Measurements from ENCODE around the gene ZFAND4. TPM values are rescaled to one million over a fixed set of nuclear protein-coding genes. Genes with fewer than 3 reads are reported as not detected.
"Not testable (repeated sequence)": the region's sequence is repeated elsewhere in the genome, so short reads cannot be mapped to it uniquely, and the experiment has no call there.

Gene ZFAND4
- total RNA-seq, 2 experiments from 2014 or later, result 11.3 to 11.8 TPM

- H3K4me1 Mint-ChIP-seq, result peaks cover 24% of the 10 kb centered on the region
- DNase-seq, result no peak
- no peaks in the 10 kb centered on the region for H3K27me3 Mint-ChIP-seq
Measured at GRCh38 chr10:45586028-45586824, 86.3 kb downstream of the ZFAND4 start.

DNA sequence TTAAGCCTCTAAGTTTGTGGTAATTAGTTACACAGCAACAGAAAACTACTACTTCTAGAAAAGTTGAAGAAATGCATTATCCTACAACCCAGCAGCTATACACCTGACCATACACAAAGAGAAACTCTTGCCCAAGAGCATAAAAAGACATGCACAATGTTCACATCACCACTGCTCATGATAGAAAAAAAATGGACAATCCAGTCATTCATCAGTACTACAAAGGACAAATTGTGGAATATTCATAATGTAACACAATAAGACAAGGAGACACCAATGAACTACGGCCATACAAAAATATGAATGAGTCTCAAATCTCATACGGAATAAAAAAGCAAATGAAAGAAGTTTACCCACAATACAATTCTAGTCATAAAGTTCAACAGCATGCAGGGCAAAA lies 87.4 kb downstream of the ZFAND4 start:
- Mint-ChIP-seq H3K36me3 (peaks cover 27% of the 10 kb centered on the region), H3K4me3 (no peak overlapping the region), H3K4me1 (peaks cover 25% of the 10 kb centered on the region), H3K9me3 (peaks cover 13% of the 10 kb centered on the region), H3K27me3 (no peaks in the 10 kb centered on the region), H3K27ac (no peak overlapping the region)
- no peak for DNase-seq

More at GRCh38 chr10:45586028-45586824, 86.3 kb downstream of the ZFAND4 start:
- H3K36me3 Mint-ChIP-seq, result peaks cover 32% of the 10 kb centered on the region
- peaks cover 13% of the 10 kb centered on the region for H3K9me3 Mint-ChIP-seq
- H3K27ac Mint-ChIP-seq, result no peak overlapping the region
- H3K4me3 Mint-ChIP-seq, result no peak overlapping the region

DNA sequence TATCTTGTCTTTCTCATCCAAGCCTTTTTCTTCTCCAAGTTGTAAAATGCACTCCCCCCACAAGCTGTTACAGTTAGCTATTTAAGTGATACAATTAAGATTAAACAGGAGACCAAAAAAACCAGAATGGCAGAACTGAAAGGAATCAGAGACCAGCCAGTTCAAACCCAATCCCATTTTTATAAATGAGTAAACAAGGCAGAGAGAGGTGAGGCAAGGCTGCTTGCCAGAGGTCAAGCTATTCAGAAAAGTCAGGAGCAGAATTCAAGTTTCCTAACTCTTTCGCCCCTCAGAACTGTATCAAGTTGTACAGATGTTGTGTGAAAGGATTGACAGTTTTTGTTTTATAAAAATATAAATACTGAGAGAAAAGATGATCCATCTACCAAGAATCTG lies 90.2 kb downstream of the ZFAND4 start:
- Mint-ChIP-seq H3K36me3 (peaks cover 18% of the 10 kb centered on the region), H3K27ac (peak overlapping the region; percentile 77), H3K4me1 (peaks cover 30% of the 10 kb centered on the region), H3K9me3 (peaks cover 11% of the 10 kb centered on the region), H3K4me3 (no peak overlapping the region), H3K27me3 (no peaks in the 10 kb centered on the region)
- DNase-seq, result no peak

- peak overlapping the region; percentile 47 for H3K4me3 Mint-ChIP-seq
- H3K36me3 Mint-ChIP-seq, result peaks cover 14% of the 10 kb centered on the region
- DNase-seq, result no peak
Measured at GRCh38 chr10:45581582-45582385, 90.8 kb downstream of the ZFAND4 start.

GRCh38 chr10:45581216-45581549 lies 91.4 kb downstream of the ZFAND4 start:
- Mint-ChIP-seq H3K36me3 (peaks cover 10% of the 10 kb centered on the region), H3K4me1 (peaks cover 32% of the 10 kb centered on the region), H3K27me3 (no peaks in the 10 kb centered on the region), H3K4me3 (peak overlapping the region; percentile 83), H3K9me3 (peaks cover 7% of the 10 kb centered on the region), H3K27ac (peak overlapping the region; percentile 97)
- DNase-seq, result no peak

More at GRCh38 chr10:45581582-45582385, 90.8 kb downstream of the ZFAND4 start:
- Mint-ChIP-seq H3K4me1 (peaks cover 33% of the 10 kb centered on the region), H3K27me3 (no peaks in the 10 kb centered on the region), H3K9me3 (peaks cover 9% of the 10 kb centered on the region), H3K27ac (peak overlapping the region; percentile 79)

DNA sequence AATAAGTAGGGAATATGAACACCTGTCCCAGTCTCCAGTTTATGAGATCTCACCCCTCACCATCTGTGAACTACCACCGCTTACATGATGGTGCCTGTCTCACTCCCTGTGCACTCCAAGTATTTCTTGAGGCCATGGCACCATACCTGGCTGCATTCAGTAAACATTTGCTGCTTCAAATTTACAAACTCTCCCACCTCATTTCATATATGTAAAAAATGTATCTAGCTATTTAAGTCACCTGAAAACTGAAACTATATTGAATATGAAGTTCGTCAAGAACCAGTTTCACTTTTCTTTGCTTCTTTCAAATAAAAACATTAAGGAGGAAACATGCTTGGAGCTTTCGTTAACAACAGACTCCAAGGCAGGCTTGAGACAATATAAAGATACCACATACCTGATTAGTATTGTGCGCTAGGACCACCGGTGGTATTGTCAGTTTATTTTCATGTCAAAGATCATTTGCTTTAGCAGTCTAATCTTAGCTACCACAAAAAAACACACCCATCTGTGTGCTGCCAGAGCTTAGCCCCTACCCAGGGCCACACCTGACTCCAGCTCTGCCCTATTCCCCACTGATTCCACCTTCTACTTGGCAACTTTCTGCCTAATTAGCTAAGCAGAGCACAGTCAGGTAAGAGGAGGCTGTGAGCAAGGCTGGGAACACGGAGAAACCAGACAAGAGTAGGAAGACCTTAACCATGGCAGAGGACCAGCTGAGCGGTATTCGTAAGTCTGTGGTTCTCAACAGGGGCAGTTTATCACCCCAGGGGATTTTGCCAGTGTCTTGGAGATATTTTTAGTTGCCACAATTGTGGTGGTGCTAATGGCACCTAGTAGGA lies 92.0 kb downstream of the ZFAND4 start:
- peaks cover 29% of the 10 kb centered on the region for H3K4me1 Mint-ChIP-seq
- peaks cover 7% of the 10 kb centered on the region for H3K9me3 Mint-ChIP-seq
- peaks cover 7% of the 10 kb centered on the region for H3K36me3 Mint-ChIP-seq
- H3K4me3 Mint-ChIP-seq, result peak overlapping the region; percentile 83
- peak; percentile 35 for DNase-seq
- peak overlapping the region; percentile 97 for H3K27ac Mint-ChIP-seq
- no peaks in the 10 kb centered on the region for H3K27me3 Mint-ChIP-seq

- no peaks in the 10 kb centered on the region for H3K9me3 Mint-ChIP-seq
- H3K4me1 Mint-ChIP-seq, result peaks cover 27% of the 10 kb centered on the region
- no peak for DNase-seq
- H3K36me3 Mint-ChIP-seq, result no peaks in the 10 kb centered on the region
- no peak overlapping the region for H3K4me3 Mint-ChIP-seq
- no peaks in the 10 kb centered on the region for H3K27me3 Mint-ChIP-seq
- no peak overlapping the region for H3K27ac Mint-ChIP-seq
Measured at GRCh38 chr10:45578384-45578971, 94.1 kb downstream of the ZFAND4 start.

GRCh38 chr10:45575966-45576597 lies 96.5 kb downstream of the ZFAND4 start:
- H3K27ac Mint-ChIP-seq, result no peak overlapping the region
- no peaks in the 10 kb centered on the region for H3K27me3 Mint-ChIP-seq
- no peak for DNase-seq
- peaks cover 3% of the 10 kb centered on the region for H3K36me3 Mint-ChIP-seq
- H3K9me3 Mint-ChIP-seq, result peaks cover 4% of the 10 kb centered on the region
- H3K4me3 Mint-ChIP-seq, result no peak overlapping the region
- peaks cover 15% of the 10 kb centered on the region for H3K4me1 Mint-ChIP-seq

DNA sequence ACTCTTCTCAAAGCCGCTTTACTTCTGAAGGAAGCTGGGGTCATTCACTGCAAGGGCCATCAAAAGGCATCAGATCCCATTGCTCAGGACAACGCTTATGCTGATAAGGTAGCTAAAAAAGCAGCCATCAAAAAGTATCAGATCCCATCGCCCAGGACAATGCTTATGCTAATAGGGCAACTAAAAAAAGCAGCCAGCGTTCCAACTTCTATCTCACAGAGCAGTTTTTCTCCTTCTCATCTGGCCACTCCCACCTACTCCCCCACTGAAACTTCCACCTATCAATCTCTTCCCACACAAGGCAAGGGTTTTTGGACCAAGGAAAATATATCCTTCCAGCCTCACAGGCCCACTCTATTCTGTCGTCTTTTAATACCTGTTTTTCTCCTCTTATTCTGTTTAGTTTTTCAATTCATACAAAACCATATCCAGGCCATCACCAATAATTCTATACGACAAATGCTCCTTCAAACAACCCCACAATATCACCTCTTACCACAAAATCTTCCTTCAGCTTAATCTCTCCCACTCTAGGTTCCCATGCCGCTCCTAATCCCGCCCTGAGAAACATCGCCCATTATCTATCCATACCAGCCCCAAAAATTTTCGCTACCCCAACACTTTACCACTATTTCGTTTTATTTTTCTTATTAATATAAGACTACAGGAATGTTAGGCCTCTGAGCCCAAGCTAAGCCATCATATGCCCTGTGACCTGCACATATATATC lies 97.4 kb downstream of the ZFAND4 start:
- not testable (repeated sequence) for DNase-seq, H3K27ac Mint-ChIP-seq, H3K27me3 Mint-ChIP-seq, H3K36me3 Mint-ChIP-seq, H3K9me3 Mint-ChIP-seq, H3K4me3 Mint-ChIP-seq
- H3K4me1 Mint-ChIP-seq, result peaks cover 10% of the 10 kb centered on the region

DNA sequence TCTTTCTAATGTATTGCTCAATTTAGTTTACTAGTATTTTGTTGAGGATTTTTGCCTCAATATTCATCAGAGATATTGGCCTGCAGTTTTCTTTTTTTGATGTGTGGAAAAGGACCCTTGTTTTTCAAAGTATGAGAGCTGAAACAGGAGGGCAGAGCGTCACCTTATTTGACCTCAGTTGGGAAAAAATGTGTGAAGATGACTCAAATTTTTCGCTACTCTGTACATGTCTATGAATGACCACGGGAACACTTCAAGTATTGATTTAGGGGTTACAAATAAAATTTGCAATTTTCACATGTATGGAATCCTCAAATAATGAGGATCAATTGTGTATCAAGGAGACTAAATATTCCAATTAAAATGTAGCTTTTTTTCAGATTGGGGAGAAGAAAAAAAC lies 103.1 kb downstream of the ZFAND4 start:
- H3K36me3 Mint-ChIP-seq, result peaks cover 6% of the 10 kb centered on the region
- H3K27ac Mint-ChIP-seq, result peak overlapping the region; percentile 52
- peaks cover 12% of the 10 kb centered on the region for H3K4me1 Mint-ChIP-seq
- DNase-seq, result no peak
- H3K4me3 Mint-ChIP-seq, result no peak overlapping the region
- peaks cover 5% of the 10 kb centered on the region for H3K9me3 Mint-ChIP-seq
- no peaks in the 10 kb centered on the region for H3K27me3 Mint-ChIP-seq

DNA sequence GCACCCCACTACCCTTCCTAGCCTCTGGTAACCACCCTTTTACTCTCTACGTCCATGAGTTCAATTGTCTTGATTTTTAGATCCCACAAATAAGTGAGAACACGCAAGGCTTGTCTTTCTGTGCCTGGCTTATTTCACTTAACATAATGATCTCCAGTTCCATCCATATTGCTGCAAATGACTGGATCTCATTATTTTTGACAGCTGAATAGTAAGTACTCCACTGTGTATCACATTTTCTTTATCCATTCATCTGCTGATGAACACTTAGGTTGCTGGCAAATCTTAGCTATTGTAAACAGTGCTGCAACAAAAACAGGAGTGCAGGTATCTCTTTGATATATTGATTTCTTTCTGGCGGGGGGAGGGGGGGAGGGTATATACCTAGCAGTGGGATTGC lies 106.2 kb downstream of the ZFAND4 start:
- Mint-ChIP-seq H3K9me3 (peaks cover 2% of the 10 kb centered on the region), H3K4me1 (peaks cover 25% of the 10 kb centered on the region), H3K27ac (no peak overlapping the region), H3K36me3 (peaks cover 4% of the 10 kb centered on the region), H3K4me3 (no peak overlapping the region), H3K27me3 (no peaks in the 10 kb centered on the region)
- DNase-seq, result no peak

Measured in activated naive CD8-positive, alpha-beta T cell treated with anti-CD3 and anti-CD28 coated beads for 36 hours (primary cell).